ENCODE data around the gene SAPCD2. TPM values are rescaled to one million over a fixed set of nuclear protein-coding genes. Genes with fewer than 3 reads are reported as not detected.

Gene SAPCD2
- total and polyA plus RNA-seq, 9 of the 15 experiments (the other 6 are each of a cell fraction or from before 2014, with no cell fraction given), result 3.4 to 91.8 (median 18.8) TPM

DNA sequence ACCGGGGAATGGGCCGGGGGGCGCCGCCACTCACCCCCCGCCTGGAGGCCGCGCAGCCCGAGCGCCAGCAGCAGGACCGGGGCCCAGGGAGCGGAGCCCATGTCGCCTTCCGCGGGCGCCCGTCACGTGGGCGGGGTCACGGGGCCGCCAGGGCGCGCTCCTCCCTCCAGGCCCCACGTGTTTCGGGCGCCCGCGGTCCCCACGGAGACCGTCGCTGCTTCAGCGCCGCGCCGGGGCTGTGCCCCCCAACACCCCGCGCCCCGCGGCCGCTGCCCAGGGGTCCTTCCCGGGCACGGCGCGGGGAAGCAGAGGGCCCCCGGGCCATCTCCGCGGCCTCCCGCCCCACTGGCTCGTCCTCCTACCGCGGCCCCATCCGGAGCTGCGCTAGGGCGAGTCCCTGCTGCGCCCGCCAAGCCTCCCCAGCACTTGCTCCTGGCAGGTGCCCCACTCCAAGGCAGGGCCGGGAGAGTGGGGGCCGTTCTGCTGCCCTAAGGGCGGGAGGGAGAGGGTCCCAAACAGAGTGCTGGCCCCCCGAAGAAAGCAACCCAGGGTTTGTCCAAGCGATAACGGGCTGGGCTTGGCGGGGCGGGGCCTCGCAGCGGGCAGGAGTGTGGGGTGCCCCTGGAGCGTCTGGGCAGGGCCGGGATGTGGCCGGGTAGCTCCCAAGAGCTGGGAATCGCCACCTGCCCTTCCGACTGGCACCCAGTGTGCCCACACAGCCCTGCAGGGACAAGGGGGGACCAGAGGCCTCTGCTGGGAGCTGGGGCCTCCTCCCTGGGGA, 44.4 kb upstream of the SAPCD2 start, which contains the start of gene DPP7 (continued):
- TF ChIP-seq, protein P1, sequence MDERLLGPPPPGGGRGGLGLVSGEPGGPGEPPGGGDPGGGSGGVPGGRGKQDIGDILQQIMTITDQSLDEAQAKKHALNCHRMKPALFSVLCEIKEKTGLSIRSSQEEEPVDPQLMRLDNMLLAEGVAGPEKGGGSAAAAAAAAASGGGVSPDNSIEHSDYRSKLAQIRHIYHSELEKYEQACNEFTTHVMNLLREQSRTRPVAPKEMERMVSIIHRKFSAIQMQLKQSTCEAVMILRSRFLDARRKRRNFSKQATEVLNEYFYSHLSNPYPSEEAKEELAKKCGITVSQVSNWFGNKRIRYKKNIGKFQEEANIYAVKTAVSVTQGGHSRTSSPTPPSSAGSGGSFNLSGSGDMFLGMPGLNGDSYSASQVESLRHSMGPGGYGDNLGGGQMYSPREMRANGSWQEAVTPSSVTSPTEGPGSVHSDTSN (CRISPR knock-in tag; IDR thresholded peaks at IDR 0.05; ENCODE audit: low read depth), result no peak
- TF ChIP-seq, protein P1 (tag; conservative IDR thresholded peaks at IDR 0.05; ENCODE audit: low read depth), result no peak
- no peak for TF ChIP-seq TRIM28 (IDR thresholded peaks at IDR 0.05)
- TF ChIP-seq ZNF146 (CRISPR knock-in tag; IDR thresholded peaks at IDR 0.05; ENCODE audit: unreplicated experiment), result no peak
- TF ChIP-seq, protein P2, sequence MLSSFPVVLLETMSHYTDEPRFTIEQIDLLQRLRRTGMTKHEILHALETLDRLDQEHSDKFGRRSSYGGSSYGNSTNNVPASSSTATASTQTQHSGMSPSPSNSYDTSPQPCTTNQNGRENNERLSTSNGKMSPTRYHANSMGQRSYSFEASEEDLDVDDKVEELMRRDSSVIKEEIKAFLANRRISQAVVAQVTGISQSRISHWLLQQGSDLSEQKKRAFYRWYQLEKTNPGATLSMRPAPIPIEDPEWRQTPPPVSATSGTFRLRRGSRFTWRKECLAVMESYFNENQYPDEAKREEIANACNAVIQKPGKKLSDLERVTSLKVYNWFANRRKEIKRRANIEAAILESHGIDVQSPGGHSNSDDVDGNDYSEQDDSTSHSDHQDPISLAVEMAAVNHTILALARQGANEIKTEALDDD (IDR thresholded peaks at IDR 0.05), result no peak
- TF ChIP-seq, protein P3, sequence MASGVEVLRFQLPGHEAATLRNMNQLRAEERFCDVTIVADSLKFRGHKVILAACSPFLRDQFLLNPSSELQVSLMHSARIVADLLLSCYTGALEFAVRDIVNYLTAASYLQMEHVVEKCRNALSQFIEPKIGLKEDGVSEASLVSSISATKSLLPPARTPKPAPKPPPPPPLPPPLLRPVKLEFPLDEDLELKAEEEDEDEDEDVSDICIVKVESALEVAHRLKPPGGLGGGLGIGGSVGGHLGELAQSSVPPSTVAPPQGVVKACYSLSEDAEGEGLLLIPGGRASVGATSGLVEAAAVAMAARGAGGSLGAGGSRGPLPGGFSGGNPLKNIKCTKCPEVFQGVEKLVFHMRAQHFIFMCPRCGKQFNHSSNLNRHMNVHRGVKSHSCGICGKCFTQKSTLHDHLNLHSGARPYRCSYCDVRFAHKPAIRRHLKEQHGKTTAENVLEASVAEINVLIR (CRISPR knock-in tag; IDR thresholded peaks at IDR 0.05), result no peak
- TF ChIP-seq EHMT2 (IDR thresholded peaks at IDR 0.05), result no peak
- TF ChIP-seq JUND (IDR thresholded peaks at IDR 0.05; ENCODE audit: borderline replicate concordance, low read depth, low read length), result no peak
- no peak for TF ChIP-seq JUND (tag; IDR thresholded peaks at IDR 0.05; ENCODE audit: borderline replicate concordance, low read depth, low read length)
- TF ChIP-seq RNF2 (IDR thresholded peaks at IDR 0.05), result no peak
- no peak; the same call in 1 of the 2 replicates for TF ChIP-seq ZNF324 (CRISPR knock-in tag; IDR thresholded peaks at IDR 0.05)
- TF ChIP-seq BMI1 (IDR thresholded peaks at IDR 0.05; ENCODE audit: low read length), result no peak
- TF ChIP-seq EWSR1 (IDR thresholded peaks at IDR 0.05; ENCODE audit: borderline replicate concordance, low read depth, partially characterized antibody), result no peak
- no peak for TF ChIP-seq SOX6 (IDR thresholded peaks at IDR 0.05)
- no peak for TF ChIP-seq NFIX (CRISPR knock-in tag; IDR thresholded peaks at IDR 0.05; ENCODE audit: low read depth)
- TF ChIP-seq SMARCA4 (IDR thresholded peaks at IDR 0.05), result no peak
- TF ChIP-seq FOXM1 (IDR thresholded peaks at IDR 0.05; ENCODE audit: low read depth), result no peak
- peak; percentile 73; the same call in 1 of the 2 replicates for TF ChIP-seq FOXM1 (CRISPR knock-in tag; IDR thresholded peaks at IDR 0.05; ENCODE audit: low read depth)
- TF ChIP-seq ZNF41 (CRISPR knock-in tag; conservative IDR thresholded peaks at IDR 0.05), result no peak
- TF ChIP-seq CHD2 (IDR thresholded peaks at IDR 0.05; ENCODE audit: low read depth, low read length), result no peak
- TF ChIP-seq, protein P4, sequence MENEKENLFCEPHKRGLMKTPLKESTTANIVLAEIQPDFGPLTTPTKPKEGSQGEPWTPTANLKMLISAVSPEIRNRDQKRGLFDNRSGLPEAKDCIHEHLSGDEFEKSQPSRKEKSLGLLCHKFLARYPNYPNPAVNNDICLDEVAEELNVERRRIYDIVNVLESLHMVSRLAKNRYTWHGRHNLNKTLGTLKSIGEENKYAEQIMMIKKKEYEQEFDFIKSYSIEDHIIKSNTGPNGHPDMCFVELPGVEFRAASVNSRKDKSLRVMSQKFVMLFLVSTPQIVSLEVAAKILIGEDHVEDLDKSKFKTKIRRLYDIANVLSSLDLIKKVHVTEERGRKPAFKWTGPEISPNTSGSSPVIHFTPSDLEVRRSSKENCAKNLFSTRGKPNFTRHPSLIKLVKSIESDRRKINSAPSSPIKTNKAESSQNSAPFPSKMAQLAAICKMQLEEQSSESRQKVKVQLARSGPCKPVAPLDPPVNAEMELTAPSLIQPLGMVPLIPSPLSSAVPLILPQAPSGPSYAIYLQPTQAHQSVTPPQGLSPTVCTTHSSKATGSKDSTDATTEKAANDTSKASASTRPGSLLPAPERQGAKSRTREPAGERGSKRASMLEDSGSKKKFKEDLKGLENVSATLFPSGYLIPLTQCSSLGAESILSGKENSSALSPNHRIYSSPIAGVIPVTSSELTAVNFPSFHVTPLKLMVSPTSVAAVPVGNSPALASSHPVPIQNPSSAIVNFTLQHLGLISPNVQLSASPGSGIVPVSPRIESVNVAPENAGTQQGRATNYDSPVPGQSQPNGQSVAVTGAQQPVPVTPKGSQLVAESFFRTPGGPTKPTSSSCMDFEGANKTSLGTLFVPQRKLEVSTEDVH (IDR thresholded peaks at IDR 0.05; ENCODE audit: low read depth, partially characterized antibody), result no peak
- TF ChIP-seq GABPB2 (CRISPR knock-in tag; conservative IDR thresholded peaks at IDR 0.05), result no peak
- TF ChIP-seq CSDE1 (IDR thresholded peaks at IDR 0.05), result no peak

All from K562 (cell line).